ENCODE data around the gene SLC39A9.

GRCh38 chr14:69449216-69449615 is 50.7 kb downstream of the SLC39A9 start:
- TF ChIP-seq EP300 (IDR thresholded peaks at IDR 0.05) = no peak
- no peak for TF ChIP-seq CTCF (IDR thresholded peaks at IDR 0.05)
- TF ChIP-seq POLR2A (IDR thresholded peaks at IDR 0.05) = no peak
